Ascending aorta (tissue), 2 donors: Measurements from ENCODE around the gene RFPL3. TPM values are rescaled to one million over a fixed set of nuclear protein-coding genes. Genes with fewer than 3 reads are reported as not detected.
A peak's percentile ranks its signal among the peaks of the same experiment; 100 is the strongest.

Experiments used
- DNase-seq, 2 donors: peaks; one replicate each; pipeline ENCODE4 v3.0.0-alpha.2; 2019; ENCODE audit warnings: low spot score in 2 of 2
- H3K27ac ChIP-seq, 2 donors: fragments of 200-600 bp; sonication (generic); one replicate each; pipeline ENCODE4 v1.5.1; 2016 to 2017; ENCODE audit warnings: mild to moderate bottlenecking in 1 of 2
- H3K27me3 ChIP-seq: fragments of 200-600 bp; sonication (generic); one replicate; pipeline ENCODE4 v1.5.1; 2017
- H3K36me3 ChIP-seq, 2 donors: fragments of 200-600 bp; sonication (generic); one replicate each; pipeline ENCODE4 v1.5.1; 2016
- H3K4me1 ChIP-seq, 2 donors: fragments of 200-600 bp; sonication (generic); one replicate each; pipeline ENCODE4 v1.5.1; 2016 to 2017; ENCODE audit warnings: mild to moderate bottlenecking in 1 of 2
- H3K4me3 ChIP-seq, 2 donors: fragments of 200-600 bp; sonication (generic); one replicate each; pipeline ENCODE4 v1.5.1; 2016 to 2017; ENCODE audit warnings: mild to moderate bottlenecking in 1 of 2
- H3K9me3 ChIP-seq, 2 donors: fragments of 200-600 bp; sonication (generic); one replicate each; pipeline ENCODE4 v1.5.1; 2016
- intact Hi-C: fragments of 100-400 bp; cut with DNase I; formaldehyde crosslinking; loops from one replicate; pipeline ENCODE4 v1.15.1; 2023
- total RNA-seq: library from RNA; depleted of rRNA; stranded (reverse); fragments of >200 nt; gene quantifications from one replicate; pipeline ENCODE4 v1.1.0, GENCODE V29; 2016
- TF ChIP-seq, protein P1 (sequence below), 3 experiments: fragments of 200-600 bp in 2 of 3; fragments of 450-650 bp in 1 of 3; sonication (generic) in 2 of 3; IDR thresholded peaks; one replicate each; pipeline ENCODE4 v1.5.1; 2016 to 2019; ENCODE audit warnings: antibody characterized with exemption in 3 of 3, mild to moderate bottlenecking in 1 of 3, moderate library complexity in 1 of 3

Gene RFPL3
- total RNA-seq, 1 donor from 2014 or later = not detected

DNA sequence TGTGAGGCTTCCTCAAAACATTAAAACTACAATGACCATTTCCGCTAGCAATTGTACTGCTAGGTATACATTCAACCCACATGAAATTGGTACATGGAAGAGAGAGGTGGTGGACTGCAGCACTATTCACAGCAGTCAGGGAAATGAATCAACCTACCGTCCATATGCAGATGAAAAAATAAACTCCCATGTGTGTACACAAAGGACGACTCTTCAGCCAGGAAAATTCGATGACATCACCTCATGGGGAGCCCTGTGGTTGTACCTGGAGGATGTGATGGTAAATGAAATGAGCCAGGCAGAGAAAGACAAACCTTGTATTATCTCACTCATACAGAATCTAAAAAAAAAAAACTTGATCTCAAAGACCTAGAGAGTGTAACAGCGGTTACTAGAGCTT, 23.3 kb downstream of the RFPL3 start:
- no peaks in the 10 kb centered on the region for H3K27me3 ChIP-seq
- H3K4me1 ChIP-seq = no peaks in the 10 kb centered on the region
- H3K4me3 ChIP-seq = no peak overlapping the region
- peaks cover 5 to 6% of the 10 kb centered on the region in 2 donors for H3K36me3 ChIP-seq
- no peak overlapping the region for H3K27ac ChIP-seq
- no peak for DNase-seq
- no peaks in the 10 kb centered on the region for H3K9me3 ChIP-seq
- TF ChIP-seq, protein P1, sequence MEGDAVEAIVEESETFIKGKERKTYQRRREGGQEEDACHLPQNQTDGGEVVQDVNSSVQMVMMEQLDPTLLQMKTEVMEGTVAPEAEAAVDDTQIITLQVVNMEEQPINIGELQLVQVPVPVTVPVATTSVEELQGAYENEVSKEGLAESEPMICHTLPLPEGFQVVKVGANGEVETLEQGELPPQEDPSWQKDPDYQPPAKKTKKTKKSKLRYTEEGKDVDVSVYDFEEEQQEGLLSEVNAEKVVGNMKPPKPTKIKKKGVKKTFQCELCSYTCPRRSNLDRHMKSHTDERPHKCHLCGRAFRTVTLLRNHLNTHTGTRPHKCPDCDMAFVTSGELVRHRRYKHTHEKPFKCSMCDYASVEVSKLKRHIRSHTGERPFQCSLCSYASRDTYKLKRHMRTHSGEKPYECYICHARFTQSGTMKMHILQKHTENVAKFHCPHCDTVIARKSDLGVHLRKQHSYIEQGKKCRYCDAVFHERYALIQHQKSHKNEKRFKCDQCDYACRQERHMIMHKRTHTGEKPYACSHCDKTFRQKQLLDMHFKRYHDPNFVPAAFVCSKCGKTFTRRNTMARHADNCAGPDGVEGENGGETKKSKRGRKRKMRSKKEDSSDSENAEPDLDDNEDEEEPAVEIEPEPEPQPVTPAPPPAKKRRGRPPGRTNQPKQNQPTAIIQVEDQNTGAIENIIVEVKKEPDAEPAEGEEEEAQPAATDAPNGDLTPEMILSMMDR (IDR thresholded peaks at IDR 0.05) = no peak
- intact Hi-C loops = no loop called here

- H3K36me3 ChIP-seq = peaks cover 25 to 42% of the 10 kb centered on the region in 2 donors
- TF ChIP-seq, protein P1 (IDR thresholded peaks at IDR 0.05) = no peak
- H3K27me3 ChIP-seq = no peaks in the 10 kb centered on the region
- H3K9me3 ChIP-seq = no peaks in the 10 kb centered on the region
- no peaks in the 10 kb centered on the region for H3K4me1 ChIP-seq
- DNase-seq = no peak
- intact Hi-C loops = no loop called here
- no peak overlapping the region for H3K27ac ChIP-seq
- H3K4me3 ChIP-seq = no peak overlapping the region
Measured at GRCh38 chr22:32385681-32386080, 28.0 kb downstream of the RFPL3 start.

DNA sequence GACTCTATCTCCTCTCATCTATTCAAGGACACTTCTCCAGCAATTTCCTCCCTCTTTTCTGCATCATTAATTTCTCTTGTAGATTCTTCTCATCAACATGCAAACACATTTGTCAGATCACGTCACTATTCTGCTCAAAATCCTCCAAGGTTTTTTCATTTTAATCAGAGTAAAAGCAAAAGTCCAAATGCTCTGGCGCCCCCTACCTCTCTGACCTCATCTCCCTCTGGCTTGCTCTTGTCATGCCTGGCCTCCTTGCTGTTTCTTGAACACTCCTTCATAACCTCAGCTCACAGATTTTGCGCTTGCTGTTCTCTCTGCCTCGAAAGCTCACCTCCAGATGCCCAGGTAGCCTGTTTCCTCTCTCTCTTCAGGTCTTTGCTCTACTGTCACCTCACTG, 32.0 kb downstream of the RFPL3 start:
- Histone ChIP-seq H3K27ac (no peak overlapping the region), H3K27me3 (no peaks in the 10 kb centered on the region), H3K4me1 (no peaks in the 10 kb centered on the region), H3K9me3 (no peaks in the 10 kb centered on the region), H3K36me3 (peaks cover 60 to 82% of the 10 kb centered on the region in 2 donors), H3K4me3 (no peak overlapping the region)
- DNase-seq = no peak
- intact Hi-C loops = no loop called here
- TF ChIP-seq, protein P1 (IDR thresholded peaks at IDR 0.05) = peak in 1 of 3 experiments; percentile 10

- Histone ChIP-seq H3K9me3 (no peaks in the 10 kb centered on the region), H3K27ac (no peak overlapping the region), H3K4me3 (no peak overlapping the region), H3K27me3 (no peaks in the 10 kb centered on the region), H3K4me1 (no peaks in the 10 kb centered on the region), H3K36me3 (peaks cover 82 to 100% of the 10 kb centered on the region in 2 donors)
- no peak for DNase-seq
- intact Hi-C loops = no loop called here
- TF ChIP-seq, protein P1 (IDR thresholded peaks at IDR 0.05) = no peak
Measured at GRCh38 chr22:32395107-32395506, 37.4 kb downstream of the RFPL3 start.

DNA sequence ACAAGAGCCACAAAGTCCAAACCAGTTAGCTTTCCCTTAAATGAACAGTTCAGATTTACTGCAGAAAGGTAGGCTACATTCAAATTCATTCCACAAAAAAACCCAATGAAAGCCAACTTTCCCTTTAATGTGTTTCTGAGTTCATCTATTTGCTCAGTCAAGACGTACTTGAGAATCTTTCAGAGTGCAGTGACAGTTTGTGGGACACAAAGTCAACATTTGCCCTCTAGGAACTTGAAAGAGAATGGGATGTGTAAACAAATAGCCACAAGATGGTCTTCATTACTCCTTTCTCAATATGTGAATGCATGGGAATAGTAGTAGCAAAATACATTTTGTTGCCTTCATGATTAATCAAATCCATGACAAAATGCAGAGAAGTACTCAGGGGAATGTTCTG, 38.6 kb downstream of the RFPL3 start:
- Histone ChIP-seq H3K27ac (no peak overlapping the region), H3K4me1 (no peaks in the 10 kb centered on the region), H3K4me3 (no peak overlapping the region), H3K27me3 (no peaks in the 10 kb centered on the region), H3K9me3 (no peaks in the 10 kb centered on the region), H3K36me3 (peaks cover 90 to 100% of the 10 kb centered on the region in 2 donors)
- TF ChIP-seq, protein P1 (IDR thresholded peaks at IDR 0.05) = no peak
- DNase-seq = no peak
- intact Hi-C loops = no loop called here

DNA sequence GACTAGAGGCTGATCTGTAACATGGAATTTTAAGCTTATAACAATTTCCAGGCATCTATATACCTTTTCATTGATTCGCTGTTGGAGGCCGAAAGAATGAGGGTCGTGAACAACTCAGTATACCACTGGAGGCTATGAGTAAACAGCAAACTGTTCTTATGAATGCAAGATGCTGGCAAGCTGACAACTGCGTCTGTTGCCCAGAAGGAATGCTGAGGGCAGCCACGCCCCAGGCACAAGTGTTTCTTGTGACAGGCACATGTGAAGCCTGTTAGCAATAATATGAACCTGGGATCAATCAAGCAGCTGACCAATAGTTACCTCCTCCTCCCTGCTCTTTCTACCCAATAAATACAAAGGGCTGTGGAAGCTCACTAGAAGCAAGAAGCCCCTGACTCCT, 39.1 kb downstream of the RFPL3 start:
- no peaks in the 10 kb centered on the region for H3K9me3 ChIP-seq
- DNase-seq = no peak
- no peak overlapping the region for H3K4me3 ChIP-seq
- no peaks in the 10 kb centered on the region for H3K27me3 ChIP-seq
- intact Hi-C loops = no loop called here
- H3K36me3 ChIP-seq = peaks cover 91 to 100% of the 10 kb centered on the region in 2 donors
- no peaks in the 10 kb centered on the region for H3K4me1 ChIP-seq
- no peak overlapping the region for H3K27ac ChIP-seq
- TF ChIP-seq, protein P1 (IDR thresholded peaks at IDR 0.05) = no peak
